Posterior vena cava (tissue), 2 donors: ENCODE measurements around the gene SF3B6. TPM values are rescaled to one million over a fixed set of nuclear protein-coding genes. Genes with fewer than 3 reads are reported as not detected.
"Not testable (repeated sequence)": the region's sequence is repeated elsewhere in the genome, so short reads cannot be mapped to it uniquely, and the experiment has no call there.

Experiments used
- DNase-seq: peaks from one replicate; pipeline ENCODE4 v3.0.0-alpha.2; 2020; ENCODE audit warnings: low spot score
- intact Hi-C, 2 donors: fragments of 100-400 bp; cut with DNase I; formaldehyde crosslinking; loops; one replicate each; pipeline versions ENCODE4 v1.14.1 to v1.14.2; 2022 to 2023
- long read RNA-seq, 2 donors: library from polyadenylated mRNA; unstranded; transcript quantifications; one replicate each; pipeline ENCODE4 v2.0.0, GENCODE V29; 2020 to 2021
- total RNA-seq, 2 donors: library from RNA; stranded (reverse); fragmentation: NEBNext Ultra II Directional; extraction: Animal tissue kit (Norgen Biotek cat#: 25700); gene quantifications; one replicate each; pipeline ENCODE4 v1.2.1, GENCODE V29; 2021
- donor health status: DM: yes; HTN: yes; CAD: no.
- donor health status: DM: yes; HTN: yes; CAD: no.

The SF3B6 gene
- 10 to 100 TPM; 59.3 to 66.7 TPM for total RNA-seq
- long read RNA-seq, donor 1, transcript SF3B6-201 (4 exons, 770 nt): major isoform, 14 of 17 reads
- long read RNA-seq, donor 1, partial matches to known transcripts: 2 of 17 reads
- long read RNA-seq, donor 1, other reads (novel, unspliced or antisense): 1 of 17 reads
- long read RNA-seq, donor 2, transcript SF3B6-201 (4 exons, 770 nt): major isoform, 34 of 38 reads
- long read RNA-seq, donor 2, partial matches to known transcripts: 3 of 38 reads
- long read RNA-seq, donor 2, other reads (novel, unspliced or antisense): 1 of 38 reads

- intact Hi-C loops: no loop called here
- peak; percentile 99 for DNase-seq
Observed at GRCh38 chr2:24075915-24076848, at the start of gene SF3B6. Gene SF3B6 (minus strand): TSS chr2:24076326. CDS start chr2:24076229, 97 bp downstream.

GRCh38 chr2:24123922-24124580, 47.9 kb upstream of the SF3B6 start:
- no peak for DNase-seq

GRCh38 chr2:24123195-24123921, 47.2 kb upstream of the SF3B6 start, which contains the start of the genes FAM228B and PFN4:
Gene FAM228B (plus strand): TSS chr2:24123469. CDS start chr2:24124362, 893 bp downstream.
Gene PFN4 (minus strand): TSS chr2:24123334. CDS start chr2:24122535, 799 bp downstream.
- intact Hi-C loops: no loop called here
- peak; percentile 96 for DNase-seq

More at GRCh38 chr2:24123922-24124580, 47.9 kb upstream of the SF3B6 start:
- intact Hi-C loops: no loop called here

- DNase-seq: no peak
- intact Hi-C loops: no loop called here
Observed at GRCh38 chr2:24122366-24123194, 46.5 kb upstream of the SF3B6 start.

- DNase-seq: no peak
- intact Hi-C loops: no loop called here
Observed at GRCh38 chr2:24121469-24121868, 45.3 kb upstream of the SF3B6 start.

GRCh38 chr2:24121066-24121465, 44.9 kb upstream of the SF3B6 start:
- DNase-seq: no peak
- intact Hi-C loops: no loop called here

- intact Hi-C loops: no loop called here
- DNase-seq: no peak
Observed at GRCh38 chr2:24117902-24118301, 41.8 kb upstream of the SF3B6 start.

- DNase-seq: no peak
- intact Hi-C loops: no loop called here
Observed at GRCh38 chr2:24115057-24115456, 38.9 kb upstream of the SF3B6 start.

- DNase-seq: no peak
- intact Hi-C loops: no loop called here
Observed at GRCh38 chr2:24111407-24111901, 35.3 kb upstream of the SF3B6 start.

- no peak for DNase-seq
- intact Hi-C loops: no loop called here
Observed at GRCh38 chr2:24110660-24111303, 34.7 kb upstream of the SF3B6 start.

- DNase-seq, intact Hi-C loops: not testable (repeated sequence)
Observed at GRCh38 chr2:24109431-24109830, 33.3 kb upstream of the SF3B6 start.

- intact Hi-C loops: no loop called here
- no peak for DNase-seq
Observed at GRCh38 chr2:24107336-24107735, 31.2 kb upstream of the SF3B6 start.

GRCh38 chr2:24106786-24107185, 30.7 kb upstream of the SF3B6 start:
- DNase-seq: no peak

GRCh38 chr2:24105816-24106215, 29.7 kb upstream of the SF3B6 start:
- DNase-seq: no peak
- intact Hi-C loops: no loop called here

More at GRCh38 chr2:24106786-24107185, 30.7 kb upstream of the SF3B6 start:
- intact Hi-C loops: no loop called here

GRCh38 chr2:24104906-24105305, 28.8 kb upstream of the SF3B6 start:
- intact Hi-C loops: no loop called here
- DNase-seq: no peak

- DNase-seq: no peak
- intact Hi-C loops: no loop called here
Observed at GRCh38 chr2:24104110-24104650, 28.1 kb upstream of the SF3B6 start.

- no peak for DNase-seq
- intact Hi-C loops: no loop called here
Observed at GRCh38 chr2:24102677-24103076, 26.6 kb upstream of the SF3B6 start.
